AG04450 (cell line): ENCODE data around the gene TRIM3. TPM values are rescaled to one million over a fixed set of nuclear protein-coding genes. Genes with fewer than 3 reads are reported as not detected.

Experiments used
- CTCF ChIA-PET: fragments of 300-600, 350-600 bp; formaldehyde crosslinking; extraction: SDS; loops from one replicate; lab custom pipeline; 2022; ENCODE audit warnings: antibody characterized with exemption, inconsistent platforms; lab: Charles Lee
- POLR2A ChIA-PET: fragments of 350-600 bp; formaldehyde crosslinking; extraction: SDS; loops from one replicate; lab custom pipeline; 2021; ENCODE audit warnings: antibody characterized with exemption, inconsistent platforms; lab: Yijun Ruan, JAX
- DNase-seq: peaks from one replicate; pipeline ENCODE4 v3.0.0-alpha.2; 2011; ENCODE audit warnings: low read depth, low spot score
- H3K27ac ChIP-seq: one replicate; pipeline ENCODE4 v1.5.1; 2012; ENCODE audit warnings: low read depth, low read length, control low read depth
- H3K27me3 ChIP-seq: one replicate; pipeline ENCODE4 v1.6.0; 2012; ENCODE audit warnings: low read length; ENCODE audit not compliant: control insufficient read depth, insufficient read depth
- H3K4me3 ChIP-seq: 2 replicates; pipeline ENCODE4 v1.5.1; 2011; ENCODE audit warnings: mild to moderate bottlenecking, low read depth, low read length, control low read depth
- H3K9me3 ChIP-seq: 2 replicates; pipeline ENCODE4 v1.5.1; 2012; ENCODE audit warnings: low read length; ENCODE audit not compliant: control insufficient read depth, insufficient read depth
- CTCF ChIP-seq: IDR thresholded peaks from 2 replicates; pipeline ENCODE4 v1.5.1; 2011; ENCODE audit warnings: low read depth, low read length, control low read depth, inconsistent platforms
- polyA plus RNA-seq: library from polyadenylated mRNA; depleted of rRNA; stranded (reverse); fragments of >200 nt; gene quantifications from 2 replicates; pipeline ENCODE4 v1.2.3, GENCODE V29; 2011

The TRIM3 gene
- polyA plus RNA-seq, 1 experiment: 10.5 TPM

- Histone ChIP-seq H3K4me3 (no peak overlapping the region), H3K27ac (no peak overlapping the region), H3K27me3 (no peaks in the 10 kb centered on the region), H3K9me3 (no peaks in the 10 kb centered on the region; the same call in 1 of the 2 replicates)
- DNase-seq: peak; percentile 57
- CTCF ChIA-PET: interaction anchor here (0.6 to 2.3 kb wide), 6 partner anchors 25 to 214 kb away, joined by 3 to 17 read pairs (median 4); partner anchors contain the start of gene MRPL17
- POLR2A ChIA-PET: interaction anchor here (1.8 kb wide), 1 partner anchor 50 kb away, joined by 4 read pairs; the partner anchor contains the start of gene APBB1
- no peak for TF ChIP-seq CTCF
Measured at GRCh38 chr11:6468712-6469495, 4.8 kb downstream of the TRIM3 start.

GRCh38 chr11:6459099-6459450 lies 14.7 kb downstream of the TRIM3 start:
- TF ChIP-seq CTCF: no peak
- POLR2A ChIA-PET: no interaction called here
- Histone ChIP-seq H3K9me3 (no peaks in the 10 kb centered on the region; the same call in 1 of the 2 replicates), H3K27me3 (no peaks in the 10 kb centered on the region), H3K4me3 (no peak overlapping the region), H3K27ac (no peak overlapping the region)
- DNase-seq: no peak
- CTCF ChIA-PET: interaction anchor here (0.7 to 1.1 kb wide), 2 partner anchors 20 to 96 kb away, joined by 3 read pairs; no protein-coding TSS in a partner anchor

GRCh38 chr11:6458352-6459098 lies 15.2 kb downstream of the TRIM3 start:
- Histone ChIP-seq H3K4me3 (no peak overlapping the region), H3K27ac (no peak overlapping the region), H3K9me3 (no peaks in the 10 kb centered on the region; the same call in 1 of the 2 replicates), H3K27me3 (no peaks in the 10 kb centered on the region)
- no peak for TF ChIP-seq CTCF
- no peak for DNase-seq
- POLR2A ChIA-PET: no interaction called here
- CTCF ChIA-PET: interaction anchor here (0.7 to 1.1 kb wide), 2 partner anchors 19 to 95 kb away, joined by 3 read pairs; no protein-coding TSS in a partner anchor

GRCh38 chr11:6457581-6458320 lies 16.0 kb downstream of the TRIM3 start:
- TF ChIP-seq CTCF: no peak
- Histone ChIP-seq H3K9me3 (no peaks in the 10 kb centered on the region; the same call in 1 of the 2 replicates), H3K4me3 (no peak overlapping the region), H3K27ac (no peak overlapping the region), H3K27me3 (no peaks in the 10 kb centered on the region)
- POLR2A ChIA-PET: no interaction called here
- CTCF ChIA-PET: interaction anchor here (0.7 to 1.2 kb wide), 2 partner anchors 14 to 81 kb away, joined by 3 to 5 read pairs; no protein-coding TSS in a partner anchor
- no peak for DNase-seq
